Kidney capillary endothelial cell (primary cell): Measurements from ENCODE around the gene KRTAP12-3.
"Not testable (repeated sequence)": the region's sequence is repeated elsewhere in the genome, so short reads cannot be mapped to it uniquely, and the experiment has no call there.

ENCODE experiments used
- DNase-seq: peaks from one replicate; pipeline ENCODE4 v3.0.0-alpha.2; 2018; ENCODE audit warnings: low spot score

Gene KRTAP12-3

DNA sequence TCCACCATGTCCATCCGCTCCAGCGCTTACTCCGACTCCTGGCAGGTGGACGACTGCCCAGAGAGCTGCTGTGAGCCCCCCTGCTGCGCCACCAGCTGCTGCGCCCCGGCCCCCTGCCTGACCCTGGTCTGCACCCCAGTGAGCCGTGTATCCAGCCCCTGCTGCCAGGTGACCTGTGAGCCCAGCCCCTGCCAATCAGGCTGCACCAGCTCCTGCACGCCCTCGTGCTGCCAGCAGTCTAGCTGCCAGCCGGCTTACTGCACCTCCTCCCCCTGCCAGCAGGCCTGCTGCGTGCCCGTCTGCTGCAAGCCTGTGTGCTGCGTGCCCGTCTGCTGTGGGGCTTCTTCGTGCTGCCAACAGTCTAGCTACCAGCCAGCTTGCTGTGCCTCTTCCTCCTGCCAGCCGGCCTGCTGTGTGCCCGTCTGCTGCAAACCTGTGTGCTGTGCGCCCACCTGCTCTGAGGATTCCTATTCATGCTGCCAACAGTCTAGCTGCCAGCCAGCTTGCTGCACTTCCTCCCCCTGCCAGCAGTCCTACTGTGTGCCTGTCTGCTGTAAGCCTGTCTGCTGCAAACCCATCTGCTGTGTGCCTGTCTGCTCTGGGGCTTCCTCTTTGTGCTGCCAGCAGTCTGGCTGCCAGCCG lies 30.4 kb upstream of the KRTAP12-3 start:
- not testable (repeated sequence) for DNase-seq

DNA sequence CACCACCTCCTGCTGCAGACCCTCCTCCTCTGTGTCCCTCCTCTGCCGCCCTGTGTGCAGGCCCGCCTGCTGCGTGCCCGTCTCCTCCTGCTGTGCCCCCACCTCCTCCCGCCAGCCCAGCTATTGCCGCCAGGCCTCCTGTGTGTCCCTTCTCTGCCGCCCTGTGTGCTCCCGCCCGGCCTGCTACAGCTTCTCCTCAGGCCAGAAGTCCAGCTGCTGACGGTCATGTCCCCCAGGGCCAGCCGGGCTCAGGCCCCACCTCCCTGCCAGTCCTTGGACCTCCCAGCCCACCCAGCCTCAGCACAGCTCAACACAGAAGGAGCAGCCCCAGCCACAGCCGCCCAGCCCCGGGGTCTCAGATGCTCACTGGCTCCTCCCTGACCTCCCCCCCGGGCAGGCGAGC lies 29.9 kb upstream of the KRTAP12-3 start:
- DNase-seq: not testable (repeated sequence)

DNA sequence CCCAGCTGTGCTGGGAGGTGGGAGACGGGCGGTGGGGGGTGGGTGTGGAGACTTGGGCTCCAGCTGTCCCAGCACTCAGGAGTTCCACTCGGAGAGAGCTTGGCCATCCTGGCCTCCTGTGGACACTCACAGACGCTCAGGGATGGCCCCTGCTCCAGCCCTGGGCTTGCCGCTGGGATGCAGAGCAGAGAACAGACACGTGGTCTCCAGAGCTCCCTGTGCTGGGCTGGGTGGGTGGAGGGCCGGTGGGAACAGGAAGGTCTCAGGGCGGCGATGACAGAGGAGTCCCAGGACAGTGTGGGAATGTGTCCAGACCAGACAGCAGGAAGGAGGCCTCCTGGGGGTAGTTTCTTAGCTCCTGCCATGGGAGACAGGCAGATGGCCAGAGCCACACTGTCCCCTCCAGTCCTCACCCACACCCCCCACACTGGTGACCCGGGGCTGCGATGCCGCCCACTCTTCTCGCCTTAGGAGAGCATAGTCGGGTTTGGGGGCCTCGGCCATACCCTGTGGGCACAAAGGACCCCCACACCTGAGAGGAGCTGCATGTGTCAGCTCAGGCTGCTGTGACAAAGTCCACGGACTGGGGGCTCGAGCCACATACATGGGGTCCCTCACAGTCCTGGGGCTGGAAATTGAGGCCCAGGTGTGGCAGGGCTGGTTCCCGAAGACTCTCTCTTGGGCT lies 28.9 kb upstream of the KRTAP12-3 start:
- DNase-seq: no peak

DNA sequence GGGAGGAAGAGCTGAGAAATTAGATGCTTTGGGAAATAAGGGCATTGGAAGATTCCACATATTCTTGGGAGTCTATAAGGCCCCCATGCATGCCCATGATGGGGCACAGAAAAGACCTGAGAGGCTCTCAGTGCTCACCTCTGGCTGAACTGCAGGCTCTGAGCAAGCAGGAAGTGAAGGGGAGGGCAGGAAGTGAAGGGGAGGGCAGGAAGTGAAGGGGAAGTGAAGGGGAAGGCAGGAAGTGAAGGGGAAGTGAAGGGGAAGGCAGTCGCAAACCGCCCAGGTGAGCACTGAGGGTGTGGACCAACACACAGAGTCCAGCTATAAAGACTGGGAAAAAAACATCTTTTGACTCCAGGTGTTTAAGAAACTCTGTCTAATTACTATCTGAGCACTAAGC lies 27.3 kb upstream of the KRTAP12-3 start:
- no peak for DNase-seq

DNA sequence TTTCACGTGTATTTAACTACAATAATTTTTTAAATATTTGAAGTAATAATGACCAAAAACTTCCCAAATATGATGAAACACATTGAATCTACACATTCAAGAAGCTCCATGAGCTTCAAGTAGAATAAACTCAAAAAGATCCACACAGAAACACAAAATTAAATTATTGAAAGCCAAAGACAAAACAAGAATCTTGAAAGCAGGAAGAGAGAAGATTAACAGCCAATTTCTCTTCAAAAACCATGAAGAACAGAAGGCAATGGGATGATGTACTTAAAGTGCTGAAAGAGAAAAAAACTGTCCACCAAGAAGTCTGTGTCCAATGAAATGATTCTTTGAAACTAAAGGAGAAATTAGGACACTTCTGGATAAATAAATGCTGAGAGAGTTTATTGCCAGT lies 25.7 kb upstream of the KRTAP12-3 start:
- DNase-seq: no peak

DNA sequence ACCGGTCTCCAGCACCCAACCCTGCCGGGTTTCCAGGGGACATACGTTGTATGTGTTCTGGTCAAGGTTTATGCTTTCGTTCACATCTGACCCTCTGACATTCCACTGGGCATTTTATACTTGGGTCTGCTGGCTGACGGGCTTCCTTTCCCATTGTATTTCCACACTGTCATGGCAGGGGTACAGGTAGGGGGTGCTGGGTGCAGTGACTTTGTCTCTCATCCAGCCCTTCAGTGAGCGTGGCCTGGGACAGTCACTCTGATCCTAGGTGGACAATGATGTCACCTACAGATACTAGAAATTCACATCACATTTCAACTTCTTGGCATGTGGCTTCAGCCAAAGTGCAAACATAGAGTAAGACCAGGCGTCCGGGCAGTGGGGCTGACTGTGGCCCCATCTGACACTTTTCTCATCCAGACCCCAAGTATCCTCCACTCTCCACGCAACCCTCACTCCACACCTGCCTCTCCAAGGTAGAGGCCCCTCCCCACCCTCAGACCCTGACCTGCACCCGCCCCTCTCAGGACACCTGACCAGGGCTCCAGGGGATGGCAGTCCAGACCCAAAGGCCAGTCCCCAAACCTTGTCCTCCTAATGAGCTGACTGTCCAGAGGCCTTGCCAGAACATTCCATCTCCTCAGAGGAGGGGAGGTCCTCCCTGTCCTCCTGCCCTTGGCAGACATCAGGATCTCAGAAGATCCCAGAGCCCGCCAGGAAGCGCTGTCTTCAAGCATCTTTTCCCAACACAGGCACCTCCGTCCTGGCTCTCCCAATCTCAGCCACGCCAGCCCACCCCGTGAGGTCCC lies 21.3 kb upstream of the KRTAP12-3 start:
- no peak for DNase-seq

DNA sequence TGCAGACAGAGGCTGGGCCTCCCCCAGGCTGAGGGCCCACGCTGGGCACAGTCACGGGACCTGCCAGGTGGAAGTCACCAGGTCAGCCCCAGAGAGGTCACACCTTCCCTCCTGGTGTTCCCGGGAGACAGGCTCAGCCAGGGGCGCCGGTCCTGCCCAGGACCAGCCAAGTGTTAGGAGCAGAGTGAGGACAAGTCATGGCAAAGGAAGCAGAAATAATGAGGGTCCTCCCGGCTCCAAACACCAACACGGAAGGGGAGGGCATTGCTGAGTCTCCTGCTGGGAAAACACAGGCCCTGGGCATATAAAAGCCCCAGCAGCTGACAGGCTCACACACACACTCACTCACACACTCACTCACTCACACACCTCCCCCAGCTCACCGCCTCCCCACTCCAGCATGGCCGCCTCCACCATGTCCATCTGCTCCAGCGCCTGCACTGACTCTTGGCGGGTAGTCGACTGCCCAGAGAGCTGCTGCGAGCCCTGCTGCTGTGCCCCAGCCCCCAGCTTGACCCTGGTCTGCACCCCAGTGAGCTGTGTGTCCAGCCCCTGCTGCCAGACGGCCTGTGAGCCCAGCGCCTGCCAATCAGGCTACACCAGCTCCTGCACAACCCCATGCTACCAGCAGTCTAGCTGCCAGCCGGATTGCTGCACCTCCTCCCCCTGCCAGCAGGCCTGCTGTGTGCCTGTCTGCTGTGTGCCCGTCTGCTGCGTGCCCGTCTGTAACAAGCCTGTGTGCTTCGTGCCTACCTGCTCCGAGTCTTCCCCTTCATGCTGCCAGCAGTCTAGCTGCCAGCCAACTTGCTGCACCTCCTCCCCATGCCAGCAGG lies 20.5 kb upstream of the KRTAP12-3 start, which contains the start of gene KRTAP10-10:
Gene KRTAP10-10 (plus strand): TSS at position 339 of the 833 bp plus-strand sequence. CDS start 62 bp downstream, at position 401.
- DNase-seq: no peak

DNA sequence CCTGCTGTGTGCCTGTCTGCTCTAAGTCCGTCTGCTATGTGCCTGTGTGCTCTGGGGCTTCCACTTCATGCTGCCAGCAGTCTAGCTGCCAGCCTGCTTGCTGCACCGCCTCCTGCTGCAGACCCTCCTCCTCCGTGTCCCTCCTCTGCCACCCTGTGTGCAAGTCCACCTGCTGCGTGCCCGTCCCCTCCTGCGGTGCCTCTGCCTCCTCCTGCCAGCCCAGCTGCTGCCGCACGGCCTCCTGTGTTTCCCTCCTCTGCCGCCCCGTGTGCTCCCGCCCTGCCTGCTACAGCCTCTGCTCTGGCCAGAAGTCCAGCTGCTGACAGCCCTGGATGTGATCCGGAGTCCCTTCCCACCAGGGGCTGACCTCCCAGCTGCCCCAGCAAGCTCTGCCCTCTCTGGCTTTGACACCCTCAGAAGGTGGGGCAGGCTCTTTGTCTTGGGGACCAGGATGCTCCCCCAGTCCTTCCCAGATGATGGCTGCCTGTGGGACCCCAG lies 19.8 kb upstream of the KRTAP12-3 start:
- not testable (repeated sequence) for DNase-seq

DNA sequence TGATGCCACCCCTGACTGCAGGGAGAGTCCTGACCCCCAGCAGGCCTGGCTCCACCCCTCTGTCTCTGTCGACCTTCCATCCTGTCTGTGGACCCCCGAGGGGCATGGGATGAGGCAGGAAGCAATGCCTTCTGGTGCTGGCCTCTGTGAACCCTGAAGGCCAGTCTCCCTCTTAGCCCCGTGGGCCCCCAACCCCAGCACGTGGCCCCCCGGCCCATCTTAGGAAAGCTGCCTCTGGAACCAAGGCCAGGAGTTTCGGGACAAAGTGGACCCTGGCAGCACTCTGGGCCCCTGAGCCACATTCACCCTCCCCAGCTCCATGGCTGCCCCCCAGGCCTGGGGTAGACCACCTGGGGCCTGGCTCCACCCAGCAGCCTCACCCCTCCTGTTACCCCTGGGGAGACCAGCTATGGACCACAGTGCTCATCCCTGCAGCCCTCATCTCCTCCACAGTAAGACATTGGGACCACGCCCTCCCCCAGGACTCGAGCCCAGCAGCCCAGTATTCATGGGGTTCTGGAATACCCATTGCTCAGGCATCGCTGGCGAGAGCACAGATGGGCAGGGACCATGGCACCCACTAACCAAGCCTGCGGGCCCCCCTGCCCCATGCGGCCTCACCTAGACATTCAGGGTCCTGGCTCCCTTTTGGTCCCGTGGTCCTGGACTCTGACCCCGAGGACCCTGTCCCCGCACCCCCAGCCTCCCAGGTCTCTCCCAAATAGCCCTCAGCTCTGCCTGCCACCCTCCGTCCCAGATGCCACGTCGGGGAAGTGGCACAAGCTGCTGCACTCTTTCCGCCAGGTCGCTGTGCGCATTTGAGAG lies 19.0 kb upstream of the KRTAP12-3 start:
- not testable (repeated sequence) for DNase-seq

DNA sequence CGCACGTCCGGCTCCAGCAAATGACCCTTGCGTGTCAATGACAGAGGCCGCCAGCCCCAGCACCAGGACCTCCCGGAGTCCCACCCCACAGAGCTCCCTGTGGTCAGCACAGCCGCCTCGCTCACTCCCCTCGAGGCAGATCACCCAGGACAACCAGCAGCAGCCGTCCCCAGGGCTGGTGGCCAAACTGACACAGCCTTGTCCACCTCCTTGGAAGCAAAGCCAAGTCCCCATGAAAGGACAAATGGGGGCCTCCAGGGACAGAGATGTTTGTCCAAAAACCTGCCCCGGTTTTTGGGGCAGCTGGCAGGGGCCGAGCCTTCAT lies 18.4 kb upstream of the KRTAP12-3 start:
- DNase-seq: no peak

DNA sequence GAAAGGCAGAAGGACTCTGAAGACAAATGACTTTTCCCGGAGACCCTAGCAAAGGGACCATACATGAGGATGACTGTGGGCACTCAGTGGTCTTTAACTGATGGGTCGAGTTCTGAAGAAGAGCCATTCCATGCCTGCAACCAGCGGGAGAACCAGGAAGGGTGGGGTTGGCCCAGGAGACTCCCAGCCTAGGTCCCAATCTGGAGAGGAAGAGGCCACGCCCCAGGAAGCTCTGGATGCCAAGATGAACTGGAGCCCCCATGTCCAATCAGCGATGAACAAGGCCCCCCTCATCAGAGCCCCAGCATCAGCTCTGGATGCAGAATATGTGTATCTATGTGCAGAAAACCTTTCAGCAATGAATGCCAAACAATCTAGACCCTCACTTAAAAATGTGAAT lies 17.0 kb upstream of the KRTAP12-3 start:
- no peak for DNase-seq

DNA sequence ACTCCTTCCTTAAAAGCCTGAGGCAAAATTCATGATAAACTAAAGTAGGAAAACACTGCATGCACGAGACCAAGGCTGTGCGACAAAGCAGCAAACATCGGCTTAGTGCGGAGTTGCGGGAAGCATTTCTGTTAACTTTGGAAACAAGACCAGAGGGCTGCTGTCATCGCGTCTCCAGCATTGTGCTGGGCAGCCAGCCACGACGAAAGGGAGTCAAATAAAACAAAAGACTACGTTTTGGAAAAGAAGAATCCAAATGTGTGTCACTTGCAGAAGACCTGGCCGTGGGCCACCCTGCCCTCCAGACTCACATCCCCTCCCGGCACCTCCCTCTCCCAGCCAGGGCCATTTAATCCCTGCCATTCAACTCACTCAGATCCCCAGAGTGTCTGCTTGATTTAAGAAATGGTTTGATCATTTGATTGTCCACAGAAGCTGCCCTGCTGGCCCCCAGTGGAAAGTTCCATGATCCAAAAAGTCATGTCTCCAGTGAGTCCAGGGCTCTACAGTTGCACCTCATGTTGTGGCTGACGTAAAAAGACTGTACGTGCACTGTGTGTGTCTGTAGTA lies 13.9 kb upstream of the KRTAP12-3 start:
- no peak for DNase-seq

DNA sequence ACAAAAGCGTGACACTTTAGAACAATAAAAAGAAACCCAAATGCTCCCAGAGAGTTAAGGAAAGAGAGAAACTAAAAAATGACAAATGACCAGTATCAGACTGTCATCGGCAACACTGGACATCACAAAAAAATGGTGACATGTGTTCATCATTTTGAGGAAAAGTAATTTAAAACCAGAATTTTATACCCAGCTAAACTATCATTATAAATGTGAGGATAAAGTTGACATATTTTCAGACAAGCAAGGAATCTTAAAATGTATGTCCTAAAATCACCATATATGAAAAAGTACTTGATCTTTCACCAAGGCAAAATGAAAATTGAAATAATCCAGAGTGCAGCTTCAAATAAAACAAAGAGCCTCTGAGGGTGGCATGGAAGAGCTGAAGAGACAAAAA lies 12.9 kb upstream of the KRTAP12-3 start:
- DNase-seq: no peak

DNA sequence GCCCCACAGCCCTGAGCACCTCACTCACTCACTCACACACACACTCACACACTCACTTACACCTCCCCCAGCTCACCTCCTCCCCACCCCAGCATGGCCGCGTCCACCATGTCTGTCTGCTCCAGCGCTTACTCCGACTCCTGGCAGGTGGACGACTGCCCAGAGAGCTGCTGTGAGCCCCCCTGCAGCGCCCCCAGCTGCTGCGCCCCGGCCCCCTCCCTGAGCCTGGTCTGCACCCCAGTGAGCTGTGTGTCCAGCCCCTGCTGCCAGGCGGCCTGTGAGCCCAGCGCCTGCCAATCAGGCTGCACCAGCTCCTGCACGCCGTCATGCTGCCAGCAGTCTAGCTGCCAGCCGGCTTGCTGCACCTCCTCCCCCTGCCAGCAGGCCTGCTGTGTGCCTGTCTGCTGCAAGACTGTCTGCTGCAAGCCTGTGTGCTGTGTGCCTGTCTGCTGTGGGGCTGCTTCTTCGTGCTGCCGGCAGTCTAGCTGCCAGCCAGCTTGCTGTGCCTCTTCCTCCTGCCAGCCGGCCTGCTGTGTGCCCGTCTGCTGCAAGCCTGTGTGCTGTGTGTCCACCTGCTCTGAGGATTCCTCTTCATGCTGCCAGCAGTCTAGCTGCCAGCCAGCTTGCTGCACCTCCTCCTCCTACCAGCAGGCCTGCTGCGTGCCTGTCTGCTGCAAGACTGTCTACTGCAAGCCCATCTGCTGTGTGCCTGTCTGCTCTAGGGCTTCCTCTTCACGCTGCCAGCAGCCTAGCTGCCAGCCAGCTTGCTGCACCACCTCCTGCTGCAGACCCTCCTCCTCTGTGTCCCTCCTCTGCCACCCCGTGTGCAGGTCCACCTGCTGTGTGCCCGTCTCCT lies 11.1 kb upstream of the KRTAP12-3 start, which contains the start of gene KRTAP10-11:
Gene KRTAP10-11 (plus strand): TSS at position 49 of the 856 bp plus-strand sequence. CDS start 45 bp downstream, at position 94.
- not testable (repeated sequence) for DNase-seq

DNA sequence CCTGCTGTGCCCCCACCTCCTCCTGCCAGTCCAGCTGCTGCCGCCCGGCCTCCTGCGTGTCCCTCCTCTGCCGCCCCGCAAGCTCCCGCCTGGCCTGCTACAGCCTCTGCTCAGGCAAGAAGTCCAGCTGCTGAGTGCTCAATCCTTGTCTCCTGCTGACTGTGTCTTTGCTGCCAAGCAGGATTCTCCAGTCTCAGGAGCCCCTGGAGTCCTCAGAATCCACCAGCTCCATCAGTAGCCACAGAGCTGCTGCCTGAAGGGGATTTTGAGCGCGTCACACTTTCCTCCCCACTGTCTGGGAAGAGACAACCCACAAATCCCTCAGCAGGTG lies 10.5 kb upstream of the KRTAP12-3 start:
- DNase-seq: no peak

DNA sequence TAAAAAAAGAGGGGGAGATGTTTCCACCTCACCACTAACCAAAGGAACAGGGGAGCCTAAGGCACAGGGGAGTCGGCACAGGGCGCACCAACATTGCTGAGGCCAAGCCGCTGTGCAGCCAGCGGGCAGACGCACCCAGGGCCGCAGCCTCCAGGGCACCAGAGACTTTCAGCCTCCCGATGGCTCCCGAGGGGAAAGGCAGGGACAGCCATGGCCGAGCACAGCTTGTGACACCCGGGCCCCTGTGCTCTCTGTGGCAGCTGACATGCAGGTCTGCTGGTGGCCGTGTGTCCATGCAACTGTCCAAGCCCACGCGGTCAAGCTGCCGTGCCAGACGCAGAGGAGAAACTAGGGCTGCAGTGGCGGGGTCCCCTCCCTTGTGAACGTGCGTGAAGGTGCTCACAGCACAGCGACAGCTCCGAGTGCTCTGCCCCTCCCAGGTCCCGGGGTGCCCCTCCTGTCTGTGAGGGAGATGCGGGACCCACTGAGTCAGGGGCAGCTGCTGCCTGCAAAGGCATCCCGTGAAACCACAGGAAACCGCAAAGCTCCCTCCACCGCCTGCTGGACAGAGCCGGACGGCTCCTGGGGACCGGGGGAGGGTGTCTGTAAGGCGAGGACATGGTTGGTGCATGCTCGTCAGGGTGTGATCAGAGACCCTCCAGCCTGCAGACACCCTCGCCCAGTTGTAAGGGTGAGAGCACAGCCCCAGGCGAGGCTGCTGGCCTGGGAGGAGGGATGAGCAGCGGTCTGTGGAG lies 9.0 kb upstream of the KRTAP12-3 start:
- DNase-seq: no peak

DNA sequence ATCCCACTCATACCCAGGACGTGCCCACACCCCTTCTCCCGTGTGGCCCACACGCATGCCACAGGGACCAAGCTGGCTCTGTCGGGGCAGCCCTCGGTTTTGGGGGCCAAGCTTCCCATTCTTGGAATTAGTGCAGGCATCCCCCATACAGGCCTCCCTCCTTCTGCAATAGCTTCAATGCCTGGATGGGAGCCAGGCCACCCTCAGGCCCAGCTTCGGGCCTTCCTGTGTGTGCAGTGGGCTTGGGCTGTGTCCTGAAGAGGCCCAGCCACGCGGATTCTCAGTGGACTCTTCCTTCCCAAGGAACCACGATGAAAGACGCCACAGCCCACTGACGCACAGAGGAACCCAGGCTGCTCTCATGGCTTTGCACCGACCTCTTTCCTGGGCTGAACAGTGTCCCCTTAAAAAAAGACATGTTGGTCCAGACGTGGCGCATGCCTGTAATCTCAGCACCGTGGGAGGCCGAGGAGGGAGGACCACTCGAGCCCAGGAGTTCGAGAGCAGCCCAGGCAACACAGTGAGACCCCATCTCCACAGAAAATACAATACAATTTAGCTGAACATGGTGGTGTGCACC lies 8.1 kb upstream of the KRTAP12-3 start:
- DNase-seq: no peak

DNA sequence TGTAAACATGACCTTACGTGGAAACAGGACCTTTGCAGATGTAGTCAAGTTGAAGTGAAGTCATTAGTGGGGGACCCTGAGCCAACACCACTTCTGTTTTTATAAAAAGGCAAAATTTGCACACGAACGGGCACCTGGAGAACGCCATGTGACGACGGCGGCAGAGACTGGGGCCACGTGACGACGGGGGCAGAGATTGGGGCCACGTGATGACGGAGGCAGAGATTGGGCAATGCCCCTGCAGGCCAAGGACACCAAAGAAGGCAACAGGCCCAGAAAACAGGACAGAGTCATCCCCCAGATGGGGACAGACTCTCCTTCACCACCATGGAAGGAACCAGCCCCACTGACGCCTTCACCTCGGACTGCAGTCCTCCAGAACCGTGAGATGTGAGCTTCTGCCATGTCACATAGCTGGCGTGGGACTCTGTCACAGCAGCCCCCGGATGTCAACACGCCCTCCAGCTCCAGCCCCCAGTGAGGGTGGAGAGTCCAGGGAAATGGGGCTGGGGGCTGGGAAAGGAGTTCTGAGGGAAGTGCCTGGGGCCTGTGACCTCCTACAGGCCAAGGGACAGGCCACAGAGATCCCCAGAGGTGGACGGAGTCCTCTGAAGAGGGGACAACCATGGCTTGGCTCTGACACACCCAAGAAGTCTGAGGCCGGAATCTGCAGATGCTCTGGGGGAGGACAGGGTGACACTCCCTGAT lies 7.3 kb upstream of the KRTAP12-3 start:
- DNase-seq: no peak
